Ishikawa (cell line): ENCODE measurements around the gene SHMT2.

Experiments
- CEBPB ChIP-seq: IDR thresholded peaks from 2 replicates; pipeline ENCODE4 v1.6.1; 2012
- CREB1 ChIP-seq: IDR thresholded peaks from 2 replicates; pipeline ENCODE4 v1.6.1; 2012; ENCODE audit warnings: low read depth
- EGR1 ChIP-seq: IDR thresholded peaks from 2 replicates; pipeline ENCODE4 v1.6.1; 2012
- EP300 ChIP-seq: IDR thresholded peaks from 2 replicates; pipeline ENCODE4 v1.6.1; 2012; ENCODE audit warnings: borderline replicate concordance
- FOXM1 ChIP-seq: IDR thresholded peaks from 2 replicates; pipeline ENCODE4 v1.6.1; 2012; ENCODE audit warnings: low read depth, borderline replicate concordance
- RAD21 ChIP-seq: IDR thresholded peaks from 2 replicates; pipeline ENCODE4 v1.6.1; 2012; ENCODE audit warnings: low read depth
- REST ChIP-seq: IDR thresholded peaks from 2 replicates; pipeline ENCODE4 v1.6.1; 2012; ENCODE audit warnings: low read depth, mild to moderate bottlenecking
- TAF1 ChIP-seq: IDR thresholded peaks from 2 replicates; pipeline ENCODE4 v1.6.1; 2012; ENCODE audit warnings: low read depth, mild to moderate bottlenecking
- TCF12 ChIP-seq: IDR thresholded peaks from 2 replicates; pipeline ENCODE4 v1.6.1; 2012; ENCODE audit warnings: low read depth
- TEAD4 ChIP-seq: IDR thresholded peaks from 2 replicates; pipeline ENCODE4 v1.6.1; 2012
- YY1 ChIP-seq: IDR thresholded peaks from 2 replicates; pipeline ENCODE4 v1.6.1; 2012; ENCODE audit warnings: low read depth

DNA sequence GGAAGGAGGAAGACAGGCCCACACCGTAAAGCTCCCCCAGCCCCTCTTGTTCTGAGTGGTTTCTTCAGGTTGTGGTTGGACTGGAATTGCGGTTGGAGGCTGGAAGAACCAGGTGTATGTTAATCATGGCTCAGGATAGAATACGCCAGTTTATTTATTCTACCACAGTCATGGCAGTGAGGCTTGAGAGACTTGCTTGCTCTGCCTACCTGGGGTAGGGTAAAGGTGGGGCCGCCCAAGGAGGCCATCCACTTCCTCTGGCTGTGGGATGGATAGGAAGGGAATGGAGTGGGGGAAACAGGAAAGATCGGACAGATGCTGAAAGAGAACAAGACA, 8.1 kb downstream of the SHMT2 start:
- TF ChIP-seq TAF1 (no peak), REST (no peak), YY1 (no peak), TCF12 (no peak), CREB1 (no peak), TEAD4 (no peak), EP300 (no peak), RAD21 (no peak), FOXM1 (no peak), CEBPB (no peak), EGR1 (no peak)
